Suppressor macrophage treated with lipopolysaccharide for 4 hours (primary cell): ENCODE data around the gene SPATA33.

Experiments
- DNase-seq: peaks from one replicate; pipeline ENCODE4 v3.0.0-alpha.2; 2020

SPATA33 gene

DNA sequence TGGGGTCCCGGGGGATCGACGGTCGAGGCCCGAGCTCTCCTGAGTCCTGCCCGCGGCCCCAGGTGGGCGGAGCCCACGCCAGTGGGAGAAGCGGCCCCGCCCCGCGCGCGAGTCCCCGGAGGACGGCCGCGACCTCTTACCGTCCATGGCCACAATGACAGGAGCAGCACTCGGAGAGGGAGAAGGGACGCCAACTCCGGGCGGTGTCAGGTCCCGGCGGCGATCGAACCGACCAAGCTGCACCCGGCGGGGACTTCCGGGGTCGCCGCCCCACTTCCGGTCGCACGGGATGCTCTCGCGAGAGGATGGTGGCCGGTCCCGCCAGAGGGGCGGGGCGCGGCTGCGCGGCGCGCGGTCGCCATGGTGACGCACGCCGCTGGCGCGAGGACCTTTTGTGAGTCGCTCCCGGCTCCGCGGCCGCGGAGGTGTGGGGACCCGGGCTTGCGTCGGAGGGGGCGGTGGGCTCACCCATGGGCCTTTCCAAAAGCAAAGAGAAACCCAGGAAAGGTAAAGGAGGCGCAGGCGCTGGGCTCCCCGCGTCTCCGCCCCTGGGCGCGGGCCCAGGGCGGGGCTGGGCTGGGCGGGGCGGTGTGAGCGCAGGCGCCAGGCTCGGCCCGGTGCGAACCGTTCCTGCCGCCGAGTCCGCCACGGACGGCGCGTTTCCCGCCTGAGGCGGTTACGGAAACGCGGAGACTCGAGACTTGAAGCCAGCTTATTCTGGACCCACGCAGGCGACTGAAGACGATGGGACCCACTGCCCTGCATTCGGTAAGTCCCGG is at the start of gene SPATA33, which contains the start of gene CHMP1A:
TSS of gene SPATA33 (plus strand) at position 395 of the 779 bp plus-strand sequence. CDS start at position 471, 76 bp downstream.
TSS of gene CHMP1A (minus strand) at position 267 of the 779 bp plus-strand sequence. CDS start at position 147, 120 bp downstream.
- peak; percentile 95 for DNase-seq

GRCh38 chr16:89607937-89608740 is 49.5 kb upstream of the SPATA33 start:
- no peak for DNase-seq

DNA sequence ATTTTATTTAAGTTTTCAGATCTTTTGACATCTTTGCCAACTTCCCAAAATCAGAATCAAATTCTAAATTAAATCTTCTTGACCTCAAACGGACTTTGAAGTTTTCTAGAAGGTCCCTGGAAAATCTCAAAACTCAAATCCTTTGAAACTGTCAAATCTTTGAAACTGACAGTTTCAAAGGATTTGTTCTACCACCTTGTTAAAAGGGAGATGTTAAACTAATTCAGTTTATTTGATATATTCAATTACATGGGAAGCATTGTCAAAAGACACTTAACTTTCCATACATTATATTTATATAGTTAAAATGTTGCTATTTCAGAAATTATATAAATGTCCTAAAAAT is 47.6 kb upstream of the SPATA33 start:
- DNase-seq = no peak

DNA sequence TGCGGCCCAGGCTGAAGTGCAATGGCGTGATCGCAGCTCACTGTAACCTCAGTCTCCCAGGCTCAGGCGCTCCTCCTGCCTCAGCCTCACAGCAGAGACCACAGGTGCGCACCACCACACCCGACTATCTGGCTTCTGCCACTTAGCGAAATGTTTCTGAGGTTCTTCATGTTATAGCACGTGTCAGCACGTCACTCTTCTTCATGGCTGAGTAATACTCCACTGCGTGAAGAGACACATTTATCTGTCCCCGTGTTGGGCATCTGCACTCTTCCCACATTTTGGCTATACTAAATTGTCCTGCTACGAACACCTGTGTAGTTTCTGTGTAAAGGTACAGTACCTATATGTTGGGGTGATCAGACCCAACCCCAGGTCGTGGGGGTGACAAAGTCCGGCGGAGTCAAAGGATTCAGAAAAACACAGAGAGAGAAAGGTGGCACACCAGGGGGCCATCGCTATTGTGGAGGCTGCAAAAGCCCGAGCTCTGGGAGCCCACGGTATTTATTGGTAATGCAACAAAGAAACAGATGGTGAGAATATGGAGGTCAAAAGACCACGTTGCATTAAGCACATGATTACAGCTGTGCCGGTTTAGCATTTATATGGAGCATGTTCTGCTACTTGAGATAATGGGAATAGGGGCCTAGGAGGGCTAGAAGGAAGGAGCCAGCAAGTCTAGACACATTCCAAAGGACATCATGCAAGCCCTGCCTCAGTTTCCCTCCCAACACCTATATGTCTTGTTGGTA is 45.0 kb upstream of the SPATA33 start:
- no peak for DNase-seq

DNA sequence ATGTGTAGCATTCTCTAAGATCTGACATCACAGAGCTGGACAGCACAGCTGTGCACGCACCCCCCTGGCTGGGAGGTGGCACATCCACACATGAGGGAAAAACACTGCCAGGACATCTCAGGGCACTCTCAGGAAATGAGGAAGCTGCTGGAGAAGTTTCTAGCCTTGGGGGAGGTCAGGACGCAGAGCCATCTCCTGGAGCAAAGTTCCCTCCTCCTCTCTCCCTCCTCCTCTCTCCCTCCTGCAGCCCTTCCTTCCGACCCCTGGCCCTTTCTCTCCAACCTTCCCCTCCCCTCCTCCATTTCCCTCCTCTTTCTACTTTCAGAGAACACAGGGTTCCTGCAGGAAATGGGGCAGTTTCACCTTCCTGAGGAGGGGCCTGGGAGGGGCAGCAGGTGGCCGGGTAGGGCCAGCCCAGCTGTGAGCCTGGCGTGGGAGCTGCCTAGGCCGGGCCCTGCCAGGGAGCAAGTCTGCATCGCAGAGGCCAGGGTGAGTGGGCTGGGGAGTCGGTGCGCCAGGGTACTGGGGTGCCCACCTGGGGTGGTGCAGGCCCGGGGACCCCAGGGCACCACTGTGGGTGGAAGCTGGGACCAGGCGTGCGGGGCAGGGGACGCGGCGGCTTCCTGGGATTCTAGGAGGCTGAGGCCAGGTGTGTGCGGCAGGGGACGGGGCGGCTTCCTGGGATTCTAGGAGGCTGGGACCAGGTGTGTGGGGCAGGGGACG is 44.2 kb upstream of the SPATA33 start, which contains the start of gene DPEP1:
TSS of gene DPEP1 (plus strand) at position 412 of the 723 bp plus-strand sequence. CDS start 16,769 bp downstream, outside the sequence.
- peak; percentile 12 for DNase-seq

DNA sequence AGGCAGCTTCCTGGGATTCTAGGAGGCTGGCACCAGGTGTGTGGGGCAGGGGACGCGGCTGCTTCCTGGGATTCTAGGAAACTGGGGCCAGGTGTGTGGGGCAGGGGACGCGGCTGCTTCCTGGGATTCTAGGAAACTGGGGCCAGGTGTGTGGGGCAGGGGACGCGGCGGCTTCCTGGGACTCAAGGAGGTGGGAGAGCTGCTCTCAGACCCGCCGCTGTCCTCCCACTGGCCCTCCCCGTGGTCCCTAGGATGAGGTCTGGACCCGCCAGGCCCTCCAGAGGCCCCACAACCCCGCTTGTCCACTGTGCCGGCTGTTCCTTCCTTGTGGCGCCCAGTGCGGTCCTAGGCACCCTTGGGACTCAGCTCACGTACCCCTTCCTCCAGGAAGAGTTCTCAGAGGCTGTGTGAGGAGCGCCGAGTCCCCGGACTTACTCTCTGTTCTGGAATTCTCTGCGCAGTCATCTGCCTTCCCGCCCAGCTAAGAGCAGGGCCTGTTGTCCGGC is 43.6 kb upstream of the SPATA33 start:
- no peak for DNase-seq

GRCh38 chr16:89615176-89615575 is 42.5 kb upstream of the SPATA33 start:
- no peak for DNase-seq

DNA sequence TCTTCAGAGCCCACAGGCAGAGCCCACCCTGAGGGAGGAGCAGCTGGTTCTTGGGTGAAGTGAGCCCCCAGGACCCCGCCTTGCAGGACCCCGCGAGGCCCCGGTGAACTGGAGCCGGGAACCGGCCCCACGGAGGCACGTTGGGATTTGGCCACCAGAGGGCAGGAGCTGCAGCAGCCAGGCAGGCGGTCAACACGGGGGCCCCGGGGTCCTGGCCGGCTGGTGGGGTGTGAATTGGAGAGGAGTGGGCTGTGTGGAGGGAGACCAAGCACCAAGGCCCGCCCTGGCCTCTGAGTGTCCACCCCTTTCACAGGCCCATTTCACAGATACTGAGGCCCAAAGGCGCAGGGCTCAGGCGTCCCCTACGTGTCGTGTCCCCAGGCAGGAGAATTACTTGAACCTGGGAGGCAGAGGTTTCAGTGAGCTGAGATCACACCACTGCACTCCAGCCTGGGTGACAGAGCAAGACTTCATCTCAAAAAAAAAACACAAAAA is 42.0 kb upstream of the SPATA33 start:
- peak; percentile 49 for DNase-seq

DNA sequence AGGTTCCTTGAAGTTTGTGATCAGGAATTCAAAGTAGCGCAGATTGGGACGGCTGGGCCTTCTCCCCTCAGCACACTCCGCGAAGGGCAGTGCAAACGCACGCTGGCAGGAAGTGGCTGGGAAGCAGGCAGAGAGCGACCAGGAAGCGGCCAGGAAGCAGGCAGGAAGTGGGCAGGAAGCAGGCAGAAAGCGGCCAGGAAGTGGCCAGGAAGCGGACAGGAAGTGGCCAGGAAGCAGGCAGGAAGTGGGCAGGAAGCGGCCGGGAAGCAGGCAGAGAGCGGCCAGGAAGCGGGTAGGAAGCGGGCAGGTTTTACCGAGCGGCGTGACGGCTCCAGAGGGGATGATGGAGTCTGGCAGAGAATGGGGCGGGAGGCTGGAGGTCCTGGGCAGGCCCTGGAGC is 41.0 kb upstream of the SPATA33 start:
- DNase-seq = no peak

DNA sequence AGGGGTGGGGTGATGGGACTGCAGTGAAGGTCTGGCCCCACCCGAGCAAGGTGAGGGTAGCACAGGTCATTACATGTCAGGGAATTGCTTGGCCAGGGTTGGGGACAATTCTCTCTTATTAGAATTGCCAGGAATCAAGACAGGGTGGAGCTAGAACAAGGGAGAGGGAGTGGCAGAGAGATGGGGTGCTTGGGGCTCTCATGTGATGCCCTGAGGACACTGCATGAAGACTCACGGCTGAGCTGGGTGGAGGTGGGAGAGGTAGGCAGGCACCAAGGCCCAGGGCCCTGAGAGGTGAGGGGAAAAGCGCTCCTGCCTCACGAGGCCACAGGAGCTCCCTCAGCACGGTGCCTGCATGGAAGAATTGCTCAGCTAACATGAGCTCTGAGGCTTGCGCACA is 40.6 kb upstream of the SPATA33 start:
- no peak for DNase-seq

DNA sequence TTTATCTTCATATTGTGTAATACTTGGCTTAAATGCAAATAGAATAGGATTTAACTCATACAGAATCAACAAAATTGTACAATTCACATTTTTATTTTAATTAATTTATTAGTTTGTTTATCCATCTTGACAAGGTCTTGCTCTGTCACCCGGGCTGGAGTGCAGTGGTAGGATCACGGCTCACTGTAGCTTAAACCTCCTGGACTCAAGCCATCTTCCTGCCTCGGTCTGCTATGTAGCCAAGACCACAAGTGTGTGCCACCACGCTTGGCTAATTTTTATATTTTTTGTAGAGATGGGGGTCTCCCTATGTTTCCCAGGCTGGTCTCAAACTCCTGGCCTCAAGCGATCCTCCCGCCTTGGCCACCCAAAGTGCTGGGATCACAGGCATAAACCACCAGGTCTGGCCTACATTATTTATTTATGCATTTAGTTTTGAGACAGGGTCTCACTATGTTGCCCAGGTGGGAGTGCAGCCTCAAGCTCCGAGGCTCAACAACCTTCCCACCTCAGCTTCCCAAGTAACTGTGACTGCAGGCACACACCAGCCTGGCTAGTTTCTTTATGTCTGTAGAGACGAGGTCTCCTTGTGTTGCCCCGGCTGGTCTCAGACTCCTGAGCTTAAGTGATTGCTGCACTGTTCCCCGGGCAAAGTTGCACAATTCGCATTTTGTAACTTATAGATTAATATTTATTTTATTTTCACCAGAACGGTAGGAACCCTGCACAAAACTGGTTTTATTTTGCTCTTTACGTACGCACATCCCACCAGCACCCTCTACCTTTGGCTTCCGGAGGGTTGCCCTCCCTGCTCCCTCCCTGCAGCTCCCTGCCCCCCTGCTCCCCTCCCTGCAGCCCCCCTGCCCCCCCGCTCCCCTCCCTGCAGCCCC is 39.3 kb upstream of the SPATA33 start:
- DNase-seq = no peak

- DNase-seq = no peak
Observed at GRCh38 chr16:89619840-89620239, 37.8 kb upstream of the SPATA33 start.

DNA sequence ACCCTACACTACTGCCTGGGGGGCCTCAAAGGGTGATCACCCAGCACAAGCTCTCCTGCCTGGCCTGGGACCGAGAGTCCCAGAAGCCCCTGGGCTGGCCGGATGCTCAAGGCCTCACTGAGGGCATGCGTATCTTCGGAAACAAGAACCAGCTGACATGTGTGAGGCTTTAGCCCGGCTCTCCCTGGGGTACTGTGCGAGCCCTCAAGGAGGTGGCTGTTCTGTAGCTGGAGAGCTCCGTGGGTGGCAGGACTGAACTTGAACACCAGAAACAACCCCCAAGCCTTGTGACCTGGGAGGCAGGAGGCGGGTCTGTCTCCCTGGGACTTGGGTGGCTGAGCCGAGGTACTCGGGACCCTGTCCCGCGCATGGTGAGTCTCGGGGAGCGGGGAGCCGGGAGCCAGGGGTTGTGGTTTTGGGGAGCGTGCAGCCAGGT is 37.2 kb upstream of the SPATA33 start:
- DNase-seq = no peak

GRCh38 chr16:89621136-89621697 is 36.4 kb upstream of the SPATA33 start:
- DNase-seq = no peak

DNA sequence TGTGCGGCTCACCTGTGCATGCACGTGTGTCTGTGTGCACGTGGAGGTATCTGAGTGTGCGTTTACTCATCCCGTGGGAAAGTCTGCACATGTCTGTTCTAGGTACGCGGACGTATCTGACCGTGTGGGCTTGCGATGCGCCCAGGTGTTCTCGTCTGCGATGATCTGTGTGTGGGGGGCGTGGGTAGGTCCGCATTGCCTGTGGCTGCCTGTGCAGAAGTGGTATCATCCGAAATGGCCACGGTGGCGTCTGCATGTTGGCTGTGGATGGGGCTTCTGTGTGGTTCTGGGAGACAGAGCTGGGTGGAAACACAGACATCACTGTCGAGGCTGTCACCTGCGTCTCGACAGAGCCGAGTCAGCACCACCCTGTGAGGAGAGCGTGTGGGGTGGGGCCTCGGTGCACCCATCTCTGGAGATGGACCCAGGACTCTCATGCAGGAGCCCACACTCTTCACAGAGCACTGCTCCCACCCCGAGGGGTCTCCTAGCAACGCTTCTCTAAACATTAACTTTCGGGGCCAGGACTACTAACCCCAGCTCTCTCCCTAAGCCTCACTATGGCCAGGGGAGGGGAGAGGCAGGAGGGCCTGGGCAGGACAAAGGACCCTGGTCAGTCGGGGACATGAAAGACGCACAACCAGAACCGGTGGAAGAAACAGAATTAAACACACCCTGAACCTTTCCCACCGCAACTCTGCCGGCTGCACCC is 35.8 kb upstream of the SPATA33 start:
- DNase-seq = no peak

DNA sequence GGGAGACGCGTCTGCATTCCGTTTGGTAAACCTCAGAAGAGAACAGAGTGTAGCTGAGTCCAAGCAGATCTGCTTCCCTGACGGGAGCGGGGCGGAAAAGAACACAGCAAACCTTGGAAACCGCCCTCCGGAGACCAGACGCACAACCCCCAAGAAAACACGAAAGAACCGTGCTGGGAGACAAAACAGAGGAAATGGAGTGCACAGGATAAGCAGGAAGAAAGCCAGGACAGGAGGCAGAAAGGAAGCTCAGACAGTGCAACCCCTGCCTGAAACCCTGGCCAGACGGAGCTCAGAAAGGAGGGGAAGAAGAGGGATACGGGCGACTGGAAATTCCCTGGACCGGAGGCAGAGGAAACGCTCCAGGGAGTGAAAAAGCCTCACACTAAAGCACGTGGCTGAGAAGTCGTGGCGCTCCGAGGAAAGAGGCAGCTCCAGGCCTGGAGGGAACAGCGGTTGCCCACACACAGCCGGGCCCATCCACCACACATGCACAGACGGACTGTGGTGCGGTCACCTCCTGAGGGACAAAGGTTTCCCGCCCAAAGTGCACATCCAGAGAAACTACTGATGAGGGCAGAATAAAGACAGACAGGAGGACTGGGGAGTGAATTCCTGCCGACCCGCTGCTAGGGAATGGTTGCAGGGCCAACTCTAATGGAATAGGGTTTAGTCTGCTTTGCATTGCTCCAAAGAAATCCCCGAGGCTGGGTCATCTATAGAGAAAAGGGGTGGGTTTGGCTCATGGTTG is 34.0 kb upstream of the SPATA33 start:
- DNase-seq = no peak

- DNase-seq = no peak
Observed at GRCh38 chr16:89624777-89625761, 32.6 kb upstream of the SPATA33 start.
